Ishikawa (cell line): ENCODE results near the gene OPN1SW.

Source experiments
- CEBPB ChIP-seq: IDR thresholded peaks from 2 replicates; pipeline ENCODE4 v1.6.1; 2012
- EP300 ChIP-seq: IDR thresholded peaks from 2 replicates; pipeline ENCODE4 v1.6.1; 2012; ENCODE audit warnings: borderline replicate concordance
- NFIC ChIP-seq: IDR thresholded peaks from 2 replicates; pipeline ENCODE4 v1.6.1; 2012
- TAF1 ChIP-seq: IDR thresholded peaks from 2 replicates; pipeline ENCODE4 v1.6.1; 2012; ENCODE audit warnings: low read depth, mild to moderate bottlenecking
- TEAD4 ChIP-seq: IDR thresholded peaks from 2 replicates; pipeline ENCODE4 v1.6.1; 2012
- YY1 ChIP-seq: IDR thresholded peaks from 2 replicates; pipeline ENCODE4 v1.6.1; 2012; ENCODE audit warnings: low read depth
- TF ChIP-seq, protein P1 (sequence below): IDR thresholded peaks from 2 replicates; pipeline ENCODE4 v1.6.1; 2012

DNA sequence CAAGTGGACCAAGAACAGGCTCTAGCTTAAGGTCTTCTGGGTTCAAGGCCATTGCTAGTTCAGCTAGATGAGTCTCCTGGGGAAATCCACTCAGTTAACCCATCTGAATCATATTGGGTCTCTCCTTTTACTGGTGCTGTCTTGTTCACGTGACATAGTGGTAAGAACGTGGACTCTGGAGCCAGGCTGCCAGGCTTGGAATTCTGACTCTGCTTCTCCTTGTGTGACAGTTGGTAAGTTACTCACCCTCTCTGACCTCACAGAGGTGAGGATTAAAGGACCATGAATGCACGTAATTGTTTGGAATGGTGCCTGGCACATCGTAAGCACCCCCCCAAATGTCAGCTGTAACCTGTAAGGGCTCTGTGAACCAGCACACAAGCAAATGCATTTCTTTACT lies 46.1 kb downstream of the OPN1SW start:
- TF ChIP-seq TAF1 (no peak), EP300 (no peak), TEAD4 (no peak), YY1 (no peak), CEBPB (no peak), NFIC (no peak)
- TF ChIP-seq, protein P1, sequence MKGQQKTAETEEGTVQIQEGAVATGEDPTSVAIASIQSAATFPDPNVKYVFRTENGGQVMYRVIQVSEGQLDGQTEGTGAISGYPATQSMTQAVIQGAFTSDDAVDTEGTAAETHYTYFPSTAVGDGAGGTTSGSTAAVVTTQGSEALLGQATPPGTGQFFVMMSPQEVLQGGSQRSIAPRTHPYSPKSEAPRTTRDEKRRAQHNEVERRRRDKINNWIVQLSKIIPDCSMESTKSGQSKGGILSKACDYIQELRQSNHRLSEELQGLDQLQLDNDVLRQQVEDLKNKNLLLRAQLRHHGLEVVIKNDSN: no peak
